Right lobe of liver (tissue), 6 donors: Measurements from ENCODE around the gene DENND4A. TPM values are rescaled to one million over a fixed set of nuclear protein-coding genes. Genes with fewer than 3 reads are reported as not detected.

ENCODE experiments used
- ATAC-seq, 4 donors: fragments of 200-7000 bp; cut with Tn5 transposase; one replicate each; pipeline ENCODE4 v1.9.1; 2020; ENCODE audit warnings: mild to moderate bottlenecking in 4 of 4, moderate library complexity in 4 of 4
- DNase-seq, 3 donors: peaks; one replicate each; pipeline ENCODE4 v3.0.0-alpha.2; 2020
- H3K27ac ChIP-seq, 3 donors: fragments of 200-600 bp; one replicate each; pipeline ENCODE4 v1.8.0; 2022
- H3K27me3 ChIP-seq, 2 donors: fragments of 200-600 bp; one replicate each; pipeline ENCODE4 v1.8.0; 2022
- H3K36me3 ChIP-seq, 4 donors: fragments of 200-600 bp; sonication (generic) in 1 of 4; one replicate each; pipeline versions ENCODE4 v1.5.1 to v1.8.0; 2017 to 2022; ENCODE audit warnings: control low read depth in 1 of 4
- H3K4me1 ChIP-seq, 4 donors: fragments of 200-600 bp; sonication (generic) in 1 of 4; one replicate each; pipeline versions ENCODE4 v1.5.1 to v1.8.0; 2017 to 2022; ENCODE audit warnings: control low read depth in 1 of 4
- H3K4me3 ChIP-seq, 3 donors: fragments of 200-600 bp; one replicate each; pipeline ENCODE4 v1.8.0; 2022
- H3K9me3 ChIP-seq, 4 donors: fragments of 200-600 bp; sonication (generic) in 1 of 4; one replicate each; pipeline versions ENCODE4 v1.5.1 to v1.8.0; 2017 to 2022; ENCODE audit warnings: control low read depth in 1 of 4
- CTCF ChIP-seq, 4 donors: fragments of 200-600 bp in 3 of 4; fragments of 450-650 bp in 1 of 4; IDR thresholded peaks; one replicate each; pipeline versions ENCODE4 v1.5.1 to v1.8.0; 2016 to 2022; ENCODE audit warnings: antibody characterized with exemption in 4 of 4, mild to moderate bottlenecking in 2 of 4
- POLR2A ChIP-seq: fragments of 450-650 bp; IDR thresholded peaks from one replicate; pipeline ENCODE4 v1.6.1; 2017; ENCODE audit warnings: antibody characterized with exemption, mild to moderate bottlenecking
- WGBS: methylation state at CpG from one replicate; pipeline ENCODE4 v1.1.6; 2018; ENCODE audit warnings: low coverage, low lambda C conversion rate; ENCODE audit not compliant: insufficient coverage; ENCODE audit errors: missing lambda C conversion rate; 5-methylcytosine and 5-hydroxymethylcytosine counted together
- intact Hi-C, 2 donors: fragments of 100-400 bp; cut with DNase I; formaldehyde crosslinking; loops; one replicate each; pipeline versions ENCODE4 v1.11.2 to v1.14.1; 2022
- total RNA-seq, 6 experiments: library from RNA; depleted of rRNA in 2 of 6; stranded (reverse); fragments of >200 nt in 2 of 6; fragmentation: NEBNext Ultra II Directional in 3 of 6; extraction: Animal tissue kit (Norgen Biotek cat#: 25700) in 3 of 6; gene quantifications; one replicate each; pipeline versions ENCODE4 v1.1.0 to v1.2.4, GENCODE V29; 2016 to 2023
- donor health status: DM: no; HTN: yes; CAD: no.
- donor health status: DM: no; HTN: no; CAD: no.
- donor health status: DM: no; HTN: no; CAD: no.
- donor health status: DM: no; HTN: yes; CAD: no.
- donor health status: DM: no; HTN: yes; CAD: no.

Gene DENND4A
- total RNA-seq, 6 experiments from 2014 or later: 12.7 to 32.4 (median 21.5) TPM

- WGBS: 85% methylated on average over 1 of the region's 1 CpG
- TF ChIP-seq CTCF (IDR thresholded peaks at IDR 0.05) (no peak), POLR2A (no peak)
- DNase-seq (no peak), ATAC-seq (no peak)
- Histone ChIP-seq H3K4me1 (no peaks in the 10 kb centered on the region), H3K27me3 (no peaks in the 10 kb centered on the region), H3K9me3 (no peaks in the 10 kb centered on the region), H3K27ac (no peak overlapping the region), H3K36me3 (peaks cover 3 to 22% (median 8%) of the 10 kb centered on the region in 4 donors), H3K4me3 (no peak overlapping the region)
- intact Hi-C loops: no loop called here
These were observed 116.5 kb downstream of the DENND4A start for GRCh38 chr15:65675551-65675950.

GRCh38 chr15:65666257-65666656 lies 125.8 kb downstream of the DENND4A start:
- DNase-seq (no peak), ATAC-seq (peak in 1 of 4 donors; percentile 46)
- Histone ChIP-seq H3K27ac (no peak overlapping the region), H3K27me3 (no peaks in the 10 kb centered on the region), H3K36me3 (peaks cover 0 to 58% (median 13%) of the 10 kb centered on the region in 4 donors), H3K4me3 (no peak overlapping the region), H3K4me1 (no peaks in the 10 kb centered on the region), H3K9me3 (no peaks in the 10 kb centered on the region)
- TF ChIP-seq CTCF (IDR thresholded peaks at IDR 0.05): no peak
- no peak for TF ChIP-seq POLR2A
- intact Hi-C loops: no loop called here
- WGBS: 100% methylated on average over 1 of the region's 3 CpGs

- H3K36me3 ChIP-seq: peaks cover 0 to 48% (median 9%) of the 10 kb centered on the region in 4 donors
- no peak for TF ChIP-seq CTCF (IDR thresholded peaks at IDR 0.05)
- TF ChIP-seq POLR2A: no peak
These were observed 128.6 kb downstream of the DENND4A start for GRCh38 chr15:65663521-65663920.

GRCh38 chr15:65660927-65661326 lies 131.2 kb downstream of the DENND4A start:
- H3K9me3 ChIP-seq: no peaks in the 10 kb centered on the region
- H3K27ac ChIP-seq: no peak overlapping the region
- no peak for ATAC-seq
- H3K4me3 ChIP-seq: no peak overlapping the region
- peaks cover 0 to 33% (median 14%) of the 10 kb centered on the region in 4 donors for H3K36me3 ChIP-seq
- no peaks in the 10 kb centered on the region for H3K4me1 ChIP-seq
- intact Hi-C loops: no loop called here
- no peak for TF ChIP-seq CTCF (IDR thresholded peaks at IDR 0.05)
- TF ChIP-seq POLR2A: no peak
- no peak for DNase-seq
- 95% methylated on average over 2 of the region's 2 CpGs for WGBS
- H3K27me3 ChIP-seq: no peaks in the 10 kb centered on the region

More at GRCh38 chr15:65663521-65663920, 128.6 kb downstream of the DENND4A start:
- WGBS: 97% methylated on average over 3 of the region's 3 CpGs
- no peaks in the 10 kb centered on the region for H3K27me3 ChIP-seq
- H3K4me1 ChIP-seq: no peaks in the 10 kb centered on the region
- no peak overlapping the region for H3K27ac ChIP-seq
- no peaks in the 10 kb centered on the region for H3K9me3 ChIP-seq
- no peak for ATAC-seq
- intact Hi-C loops: no loop called here
- no peak for DNase-seq
- H3K4me3 ChIP-seq: no peak overlapping the region
